ENCODE data around the gene ENDOG.

GRCh38 chr9:128808543-128808942 lies 9.8 kb upstream of the ENDOG start:
- no peak for TF ChIP-seq CTCF (IDR thresholded peaks at IDR 0.05)
- TF ChIP-seq POLR2A (IDR thresholded peaks at IDR 0.05) = no peak

Measured in testis (tissue), 2 donors.